GM18498 (cell line): Measurements from ENCODE around the gene TFAM.
"Not testable (repeated sequence)": the region's sequence is repeated elsewhere in the genome, so short reads cannot be mapped to it uniquely, and the experiment has no call there.

Experiments
- ATAC-seq: cut with Tn5 transposase; IDR thresholded peaks from one replicate; pipeline ENCODE4 v1.9.1; 2021; ENCODE audit warnings: mild to moderate bottlenecking, moderate library complexity; ENCODE audit not compliant: unreplicated experiment

The TFAM gene

DNA sequence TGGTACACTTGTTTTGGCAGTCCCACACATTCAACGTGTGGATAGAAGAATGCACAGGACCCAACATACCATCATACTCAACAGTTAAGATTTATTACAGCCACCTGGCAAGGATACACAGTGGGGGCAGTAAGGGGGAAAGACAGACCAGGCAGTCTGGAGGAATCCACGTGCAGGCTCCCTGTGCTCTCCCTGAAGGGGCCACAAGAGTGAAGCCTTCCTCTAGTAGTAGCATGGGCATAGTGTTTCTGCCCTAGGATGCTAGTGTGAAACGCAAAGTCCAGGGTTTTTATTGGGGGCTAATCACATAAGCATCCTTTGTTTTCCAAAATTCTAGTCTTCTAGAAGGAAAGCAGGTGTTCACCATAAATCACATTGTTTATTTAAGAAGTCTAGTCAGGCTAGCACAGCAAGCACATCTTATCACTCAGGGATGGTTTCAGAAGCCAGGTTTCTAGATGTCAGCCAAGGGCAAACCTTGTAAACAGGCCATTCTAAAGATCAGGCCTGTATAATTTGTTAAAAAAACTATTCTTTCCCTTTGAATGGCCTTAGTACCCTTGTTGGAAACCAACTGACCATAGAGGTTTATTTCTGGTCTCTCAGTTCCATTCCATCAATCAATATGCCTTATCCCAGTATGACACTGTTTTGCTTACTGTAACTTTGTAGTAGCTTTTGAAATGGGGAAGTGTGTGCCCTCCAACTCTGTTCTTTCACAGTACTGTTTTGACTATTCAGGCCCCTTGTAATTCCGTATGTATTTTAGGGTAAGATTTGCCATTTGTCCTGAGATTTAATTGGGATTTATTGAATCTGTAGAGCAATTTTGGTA, 12.4 kb upstream of the TFAM start:
- ATAC-seq, result peak; percentile 68

DNA sequence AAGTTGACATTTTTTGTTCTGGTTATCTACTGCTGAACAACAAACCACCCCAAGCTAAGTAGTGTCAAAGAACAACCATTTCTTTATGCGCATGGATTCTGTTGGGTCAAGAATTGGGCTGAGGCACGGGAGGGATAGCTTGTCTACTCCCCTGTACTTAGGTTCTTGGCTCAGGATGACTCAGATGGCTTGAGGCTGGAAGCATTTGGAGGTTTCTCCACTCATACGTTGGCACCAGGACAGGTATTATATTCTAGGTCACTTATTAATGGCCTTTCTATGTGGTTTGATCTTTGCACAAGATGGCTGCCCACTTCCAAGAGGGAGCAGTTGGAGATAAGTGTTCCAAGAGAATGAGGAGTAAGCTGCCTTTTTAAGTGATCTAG, 11.8 kb upstream of the TFAM start:
- ATAC-seq, result peak; percentile 24

DNA sequence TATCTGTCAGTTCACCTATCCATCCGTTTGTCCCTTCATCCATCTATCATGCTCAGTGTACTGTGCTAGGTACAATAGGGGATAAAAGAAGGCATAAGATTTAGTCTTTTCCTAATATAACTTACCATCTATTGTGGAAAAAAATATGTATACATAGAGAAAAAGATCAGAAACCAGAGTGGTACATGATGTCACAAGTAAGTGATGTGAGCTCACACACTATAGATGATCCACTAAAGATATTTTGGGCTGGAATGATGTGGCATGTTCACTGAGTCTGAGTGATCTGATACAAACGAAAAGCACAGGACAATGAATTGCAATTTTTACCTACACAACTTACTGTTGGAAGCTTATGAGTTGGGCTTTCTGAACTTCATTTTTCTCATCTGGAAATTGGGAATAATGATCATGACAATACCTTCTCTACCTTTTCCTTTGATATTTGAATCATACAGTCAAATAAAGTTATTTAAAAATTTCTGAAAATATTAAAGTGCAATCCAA, 2.7 kb upstream of the TFAM start:
- no peak for ATAC-seq

DNA sequence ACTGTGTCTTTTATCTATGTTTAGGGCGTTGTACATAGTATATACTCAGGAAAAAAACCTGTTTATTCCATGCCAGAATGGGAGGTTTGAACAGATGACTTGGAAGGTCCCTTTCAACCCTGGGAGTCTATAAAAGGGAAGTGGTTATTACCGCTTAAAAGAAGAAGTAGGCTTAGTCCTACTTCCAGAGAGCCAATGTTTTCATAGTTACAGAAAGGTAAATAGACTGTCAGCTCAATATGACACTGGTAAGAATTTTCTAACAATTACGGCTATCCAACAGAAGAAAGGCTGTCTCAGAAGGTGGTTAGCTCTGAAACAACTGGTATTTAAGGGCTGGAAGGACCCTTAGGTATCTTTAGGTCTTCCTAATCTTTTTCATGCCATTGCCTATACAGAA, 1.1 kb upstream of the TFAM start:
- ATAC-seq, result peak; percentile 51

DNA sequence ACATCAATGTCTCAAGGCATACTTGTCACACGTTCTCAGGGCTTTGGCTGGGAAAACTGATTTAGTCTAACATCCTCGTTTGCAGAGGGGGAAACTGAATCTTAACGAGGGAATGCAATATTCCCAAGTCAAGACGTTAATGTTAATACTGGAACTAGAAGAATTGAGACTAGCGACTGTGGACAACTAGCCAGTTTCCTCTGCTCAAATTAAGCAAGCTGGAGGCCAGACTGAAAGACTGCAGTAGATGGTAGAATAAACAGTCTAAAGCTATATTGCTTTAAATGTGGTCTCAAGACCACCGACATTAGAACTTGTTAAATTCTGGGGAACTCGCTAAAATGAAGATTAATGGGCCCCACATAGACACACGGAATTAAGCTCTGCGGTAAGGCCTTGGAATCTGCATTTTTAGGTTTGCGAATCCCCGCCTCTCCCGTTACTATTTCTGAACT, 639 bp upstream of the TFAM start:
- peak; percentile 3 for ATAC-seq

DNA sequence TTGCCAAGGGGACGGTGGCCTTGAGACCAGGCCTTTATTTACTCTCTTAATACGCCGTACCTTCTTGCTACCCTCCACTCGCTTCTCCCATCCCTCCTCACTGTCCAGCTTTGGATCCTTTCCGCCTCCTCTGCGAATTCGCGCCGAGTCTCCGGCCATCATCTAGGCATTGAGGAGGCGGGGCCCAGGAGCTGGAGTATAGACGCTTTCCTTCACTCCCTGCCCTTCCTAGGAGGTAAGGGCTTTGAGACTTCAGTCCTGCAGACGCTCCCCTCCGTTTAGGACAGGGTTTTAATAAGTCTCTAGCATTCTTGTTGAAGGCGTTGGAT, 538 bp downstream of the TFAM start:
- ATAC-seq, result peak; percentile 6

DNA sequence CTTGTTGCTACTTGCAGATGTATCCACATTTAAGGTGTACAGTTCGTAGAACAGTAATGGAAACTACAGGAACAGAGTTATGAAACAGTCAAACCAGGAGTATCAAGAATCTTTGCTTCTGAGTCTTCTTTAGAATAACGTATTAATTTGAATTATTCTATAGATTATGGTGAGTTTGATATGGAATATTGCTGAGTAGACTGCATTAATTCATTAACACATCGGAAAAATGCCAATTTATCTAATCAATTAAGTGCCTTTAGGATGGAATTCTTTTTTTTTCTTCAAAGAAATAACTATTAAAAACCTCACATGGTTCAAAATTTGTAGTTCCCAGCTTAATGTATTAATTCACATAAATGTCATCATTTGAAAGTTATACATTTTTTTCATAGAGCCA, 3.8 kb downstream of the TFAM start:
- no peak for ATAC-seq

DNA sequence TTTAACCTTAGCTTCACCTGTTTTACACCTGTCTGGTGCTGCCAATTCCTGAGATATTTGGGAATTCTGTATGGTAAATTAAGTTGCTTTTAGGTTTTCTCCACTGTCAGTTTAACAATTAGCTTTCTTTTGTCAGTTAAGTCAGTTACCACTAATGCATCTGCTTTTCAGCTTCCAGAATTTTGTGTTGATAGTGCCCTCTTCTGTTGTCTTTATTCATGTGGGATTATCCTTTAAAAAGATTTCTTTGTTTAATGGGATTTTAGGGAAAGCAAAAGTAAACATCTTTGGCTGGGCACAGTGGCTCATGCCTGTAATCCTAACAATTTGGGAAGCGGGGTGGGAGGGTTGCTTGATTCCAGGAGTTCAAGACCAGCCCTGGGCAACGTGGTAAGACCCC, 8.1 kb downstream of the TFAM start:
- ATAC-seq, result no peak

DNA sequence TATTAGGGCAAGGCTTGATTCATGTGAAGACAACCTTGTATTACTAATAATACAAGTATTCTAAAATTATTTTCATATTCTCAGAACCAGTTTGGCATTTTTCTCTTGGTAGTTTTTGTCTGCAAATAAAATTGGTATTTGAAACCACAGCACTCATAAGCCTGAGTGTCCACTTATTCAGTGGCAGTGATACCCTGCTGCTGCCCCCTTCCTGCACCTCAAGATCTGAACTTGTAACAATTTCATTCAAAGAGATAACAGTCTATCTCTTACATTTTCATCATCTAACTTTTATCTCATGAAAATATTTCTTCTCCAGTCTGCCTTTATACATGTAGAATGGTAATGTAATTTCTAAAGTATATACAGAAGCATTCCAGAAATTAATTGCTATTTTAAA, 9.3 kb downstream of the TFAM start:
- no peak for ATAC-seq

DNA sequence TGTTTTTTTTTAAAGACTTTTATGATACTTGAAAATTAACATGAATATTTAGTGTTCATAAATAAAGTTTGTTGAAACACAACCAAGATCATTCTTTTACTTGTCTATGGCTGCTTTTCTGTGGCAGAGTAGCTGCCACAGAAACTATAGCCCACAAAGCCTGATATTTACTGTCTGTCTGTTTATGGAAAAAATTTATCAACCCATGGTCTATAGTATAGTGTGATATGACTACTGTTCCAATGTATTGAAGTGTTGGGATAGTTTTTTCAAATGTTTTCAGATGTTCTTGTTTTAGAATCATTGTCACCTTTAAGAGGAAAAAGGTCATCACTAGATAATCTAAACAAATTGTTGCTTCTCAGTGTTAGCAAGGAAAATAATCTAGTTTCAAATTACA, 10.8 kb downstream of the TFAM start:
- no peak for ATAC-seq

DNA sequence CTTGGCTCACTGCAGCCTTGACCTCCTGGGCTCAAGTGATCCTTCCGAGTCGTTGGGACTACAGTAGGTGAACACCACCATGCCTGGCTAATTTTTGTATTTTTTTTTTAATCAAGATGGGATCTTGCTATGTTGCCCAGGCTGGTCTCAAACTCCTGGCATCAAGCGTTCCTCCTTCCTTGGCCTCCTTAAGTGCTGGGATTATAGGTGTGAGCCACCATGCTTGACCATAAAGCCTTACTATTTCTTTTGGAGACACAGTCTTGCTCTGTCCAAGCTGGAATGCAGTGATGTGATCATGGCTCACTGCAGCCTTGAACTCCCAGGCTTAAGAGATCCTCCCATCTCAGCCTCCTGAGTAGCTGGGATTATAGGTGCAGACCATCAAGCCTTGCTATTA, 12.6 kb downstream of the TFAM start:
- no peak for ATAC-seq

DNA sequence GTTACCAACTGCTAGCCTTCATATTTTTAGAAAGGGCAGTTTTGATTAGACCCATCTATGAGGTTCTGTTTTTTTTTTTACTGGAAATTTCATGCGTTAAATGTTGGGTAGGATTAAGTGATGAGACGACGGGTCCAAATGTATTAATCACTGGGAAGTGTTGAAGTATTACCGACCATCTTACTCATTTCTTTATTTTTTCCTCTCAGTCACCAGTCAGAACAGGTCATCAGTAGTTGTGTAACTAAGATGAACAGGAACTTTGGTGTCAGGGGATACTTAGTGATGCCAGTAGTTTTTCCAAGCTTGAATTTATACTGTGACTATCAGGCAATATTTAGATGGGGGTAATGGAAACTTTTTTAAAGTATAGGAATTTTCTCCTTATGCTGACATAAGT, 14.2 kb downstream of the TFAM start:
- ATAC-seq, result no peak

DNA sequence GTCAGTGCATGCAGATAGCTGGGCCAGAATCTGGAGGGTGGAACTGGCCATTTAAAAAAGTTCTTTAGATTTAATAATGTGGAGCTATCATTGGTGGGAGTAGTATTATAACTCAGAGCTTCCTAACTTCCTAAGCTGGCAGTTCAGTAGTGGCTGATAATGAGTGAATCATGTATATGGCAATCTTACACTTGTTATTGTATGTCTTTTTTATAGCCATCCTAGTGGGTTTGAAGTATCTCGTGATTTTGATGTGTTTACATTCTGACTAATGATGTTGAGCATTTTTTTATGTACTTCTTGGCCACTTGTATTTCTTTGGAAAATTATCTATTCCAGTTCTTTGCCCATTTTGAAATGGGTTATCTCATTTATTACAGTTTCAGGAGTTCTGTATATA, 15.4 kb downstream of the TFAM start:
- no peak for ATAC-seq

DNA sequence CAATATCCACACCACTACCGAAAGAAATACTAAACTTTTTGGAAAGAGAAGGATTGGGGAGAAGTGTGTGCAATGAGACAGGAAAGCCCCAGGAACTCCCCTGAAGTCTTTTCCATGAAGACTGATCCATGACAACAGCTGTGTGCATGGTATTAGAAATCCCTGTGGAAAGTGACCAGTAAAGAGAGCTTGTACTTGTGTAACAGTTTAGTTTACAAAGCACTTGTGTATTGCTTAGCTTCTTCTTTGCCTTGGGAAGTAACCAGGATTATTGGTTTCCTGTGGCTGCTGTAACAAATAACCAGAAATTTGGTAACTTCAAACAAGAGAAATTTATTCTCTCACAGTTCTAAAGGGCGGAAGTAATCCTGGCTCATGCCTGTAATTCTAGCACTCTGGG, 18.8 kb downstream of the TFAM start:
- no peak for ATAC-seq

DNA sequence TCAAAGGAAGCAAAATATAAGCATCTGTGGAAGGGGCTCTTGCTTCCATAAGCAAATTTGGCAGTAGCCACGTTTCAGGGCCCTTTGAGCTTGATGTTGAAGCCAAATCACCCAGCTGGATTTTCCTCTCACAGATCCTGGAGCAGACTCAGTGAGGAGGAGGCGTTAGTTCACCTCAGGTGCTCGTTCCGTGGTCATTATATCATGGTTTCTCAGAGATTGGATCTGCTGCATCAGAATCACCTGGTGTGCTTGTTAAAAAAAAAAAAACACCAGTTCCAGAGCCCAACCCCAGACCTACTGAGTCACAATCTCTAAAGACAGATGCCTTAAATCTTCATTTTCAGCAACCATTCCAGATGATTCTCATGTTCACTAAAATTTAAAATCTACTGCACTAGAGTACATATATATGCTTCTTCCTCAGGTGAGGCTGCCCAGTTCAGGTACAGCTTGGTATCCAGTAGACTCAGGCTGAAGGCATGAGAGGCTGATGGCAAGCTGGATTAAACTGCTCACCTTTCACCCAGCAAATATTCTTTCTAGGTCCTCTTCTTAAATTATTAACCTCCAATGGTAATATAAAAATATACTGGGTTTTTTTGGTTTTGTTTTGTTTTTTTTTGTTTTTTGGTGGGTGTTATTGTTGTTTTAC, 24.9 kb downstream of the TFAM start:
- ATAC-seq, result no peak

DNA sequence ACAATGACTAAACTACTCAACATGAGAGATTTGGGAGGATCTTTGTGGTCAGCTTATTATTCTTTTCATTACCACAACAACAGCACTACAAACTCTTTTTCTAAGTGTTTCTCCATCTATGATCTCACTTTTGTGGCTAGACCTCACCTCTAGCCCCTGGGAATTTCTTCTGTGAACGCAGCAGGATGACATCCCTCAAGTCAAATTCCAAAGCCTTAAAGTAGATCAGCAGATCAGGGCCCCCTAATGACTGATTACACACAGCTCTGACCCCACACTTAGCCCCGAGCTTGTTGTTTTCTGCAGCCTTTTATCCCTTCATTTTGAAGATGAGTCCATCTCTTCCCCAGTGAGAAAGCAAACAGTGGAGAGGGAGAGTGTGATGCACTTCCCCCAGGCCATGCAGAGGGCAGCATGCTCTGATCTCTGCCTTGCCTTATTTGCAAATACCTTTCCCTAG, 27.3 kb downstream of the TFAM start:
- ATAC-seq, result no peak

DNA sequence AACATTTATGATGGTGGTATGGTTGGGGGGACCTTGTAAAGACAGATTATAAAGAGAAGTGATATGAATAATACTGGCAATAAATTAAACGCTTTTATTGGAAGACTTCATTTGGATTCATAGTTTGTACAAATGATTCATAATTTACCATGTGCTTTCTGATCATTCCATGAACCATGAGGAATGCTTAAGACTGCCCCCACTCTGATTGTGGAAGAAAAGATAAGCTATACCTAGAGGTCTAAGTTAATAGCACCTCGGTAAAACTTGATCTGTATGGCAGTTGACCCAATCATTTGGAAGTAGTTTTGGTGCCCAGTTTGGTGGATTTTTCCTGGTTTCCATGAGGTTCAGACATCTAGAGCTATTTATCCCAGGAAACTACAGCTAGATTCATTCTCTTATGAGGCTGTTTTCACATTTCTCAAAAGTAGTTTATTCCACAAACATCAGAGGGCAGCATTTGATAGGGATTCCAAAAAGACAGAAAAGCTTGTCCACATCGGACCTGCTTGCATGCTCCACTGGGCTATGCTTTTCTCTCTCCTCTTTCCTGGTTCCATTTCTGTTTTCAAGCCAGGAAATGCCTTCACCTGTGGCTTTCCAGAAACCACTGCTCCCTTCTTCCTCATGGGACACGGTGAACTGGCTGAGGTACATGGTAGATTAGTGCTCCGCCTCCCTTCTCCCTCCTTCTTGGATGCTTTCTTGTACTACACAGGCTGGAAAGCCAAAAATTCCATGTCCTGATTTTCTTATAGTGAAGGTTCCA, 29.2 kb downstream of the TFAM start:
- no peak for ATAC-seq

DNA sequence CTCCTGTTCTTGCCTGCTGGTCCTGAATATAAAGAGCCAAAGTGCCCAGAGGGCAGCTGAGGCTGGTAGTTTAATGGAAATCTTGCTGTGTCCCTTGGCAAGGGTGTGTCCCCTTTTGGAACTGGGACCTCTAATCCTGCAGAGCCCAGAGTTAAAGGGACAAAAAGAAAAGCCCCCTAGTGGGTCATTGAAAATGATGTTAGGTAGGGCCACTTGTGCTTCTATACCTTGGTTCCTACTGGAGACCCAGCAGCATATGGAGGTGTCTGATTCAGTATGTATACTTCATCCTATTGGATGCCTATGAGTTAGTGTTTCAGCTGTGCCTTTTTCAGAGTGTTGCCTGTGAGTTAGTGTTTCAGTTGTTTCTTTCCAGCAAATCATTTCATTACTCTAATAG, 30.5 kb downstream of the TFAM start:
- no peak for ATAC-seq

DNA sequence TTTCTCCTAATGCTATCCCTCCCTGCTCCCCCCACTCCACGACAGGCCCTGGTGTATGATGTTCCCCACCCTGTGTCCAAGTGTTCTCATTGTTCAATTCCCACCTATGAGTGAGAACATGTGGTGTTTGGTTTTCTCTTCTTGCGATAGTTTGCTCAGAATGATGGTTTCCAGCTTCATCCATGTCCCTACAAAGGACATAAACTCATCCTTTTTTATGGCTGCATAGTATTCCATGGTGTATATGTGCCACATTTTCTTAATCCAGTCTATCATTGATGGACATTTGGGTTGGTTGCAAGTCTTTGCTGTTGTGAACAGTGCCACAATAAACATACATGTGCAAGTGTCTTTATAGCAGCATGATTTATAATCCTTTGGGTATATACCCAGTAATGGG, 32.7 kb downstream of the TFAM start:
- ATAC-seq, result not testable (repeated sequence)

DNA sequence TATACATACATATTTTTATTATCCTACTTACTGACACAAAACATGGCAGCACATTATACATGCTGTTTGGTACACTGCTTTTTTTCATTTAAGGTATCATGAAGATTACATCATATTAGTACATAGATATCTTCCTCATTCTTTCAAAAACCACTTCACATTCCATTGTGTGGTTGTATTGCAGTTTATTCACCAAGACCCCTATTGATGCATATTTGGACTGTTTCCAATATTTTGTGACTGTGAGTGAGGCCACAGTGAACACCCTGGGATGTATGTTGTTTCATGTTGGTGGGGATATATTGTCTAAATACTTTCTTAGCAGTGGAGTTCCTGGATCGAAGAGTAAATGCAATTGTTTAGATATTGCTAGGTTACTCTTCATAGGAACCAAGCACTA, 39.0 kb downstream of the TFAM start:
- ATAC-seq, result no peak

DNA sequence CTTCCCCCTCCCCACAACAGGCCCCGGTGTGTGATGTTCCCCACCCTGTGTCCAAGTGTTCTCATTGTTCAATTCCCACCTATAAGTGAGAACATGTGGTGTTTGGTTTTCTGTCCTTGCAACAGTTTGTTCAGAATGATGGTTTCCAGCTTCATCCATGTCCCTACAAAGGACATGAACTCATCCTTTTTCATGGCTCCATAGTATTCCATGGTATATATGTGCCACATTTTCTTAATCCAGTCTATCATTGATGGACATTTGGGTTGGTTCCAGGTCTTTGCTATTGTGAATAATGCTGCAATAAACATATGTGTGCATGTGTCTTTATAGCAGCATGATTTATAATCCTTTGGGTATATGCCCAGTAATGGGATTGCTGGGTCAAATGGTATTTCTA, 43.2 kb downstream of the TFAM start:
- not testable (repeated sequence) for ATAC-seq

DNA sequence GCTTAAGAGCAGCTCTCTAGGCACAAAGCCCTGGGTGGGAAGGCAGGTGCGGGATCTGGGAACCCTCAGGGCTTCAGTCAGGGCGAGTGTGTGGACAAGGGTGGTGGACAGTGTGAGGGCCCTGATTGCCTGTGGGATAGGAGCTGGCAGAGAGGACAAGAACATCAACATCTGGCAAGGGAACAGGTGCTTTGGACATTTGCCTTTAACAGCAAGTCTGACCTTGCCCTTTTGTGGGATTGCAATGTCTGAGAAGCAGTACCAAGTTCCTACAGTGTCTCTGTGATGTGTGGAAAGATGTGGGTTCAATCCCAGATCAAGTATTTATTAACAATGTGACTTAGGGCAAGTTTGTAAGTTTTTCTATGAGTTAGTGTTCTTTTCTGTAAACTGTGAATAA, 46.7 kb downstream of the TFAM start:
- ATAC-seq, result no peak
